PFSK-1 (cell line): Measurements from ENCODE around the gene IFI27. TPM values are rescaled to one million over a fixed set of nuclear protein-coding genes. Genes with fewer than 3 reads are reported as not detected.

Experiments
- FOXP2 ChIP-seq: optimal IDR thresholded peaks from 2 replicates; pipeline ENCODE3; 2011; ENCODE audit warnings: borderline replicate concordance, control low read depth, inconsistent platforms; ENCODE audit not compliant: insufficient read depth; ENCODE audit errors: extremely low read length, extremely low read depth
- POLR2AphosphoS5 ChIP-seq: IDR thresholded peaks from 2 replicates; pipeline ENCODE4 v1.6.1; 2012; ENCODE audit warnings: low read depth, mild to moderate bottlenecking, control low read depth, low read length, moderate library complexity
- SIN3A ChIP-seq: IDR thresholded peaks from 2 replicates; pipeline ENCODE4 v1.6.1; 2012; ENCODE audit warnings: mild to moderate bottlenecking, low read length, moderate library complexity, borderline replicate concordance; ENCODE audit not compliant: insufficient read depth
- TAF1 ChIP-seq: IDR thresholded peaks from 2 replicates; pipeline ENCODE4 v1.6.1; 2012; ENCODE audit warnings: low read length, control low read depth, borderline replicate concordance; ENCODE audit not compliant: insufficient read depth
- polyA plus RNA-seq: library from polyadenylated mRNA; unstranded; fragments of >200 nt; gene quantifications from one replicate; pipeline ENCODE4 v1.2.1, GENCODE V29; 2012; ENCODE audit warnings: low read depth, missing spikeins; ENCODE audit not compliant: insufficient read length
- TF ChIP-seq, protein P1 (sequence below), 2 experiments: IDR thresholded peaks; 2 replicates each; pipeline versions ENCODE4 v1.6.1 to v1.8.0; 2011 to 2012; ENCODE audit warnings: low read depth in 2 of 2, low read length in 2 of 2, control low read depth in 1 of 2, inconsistent platforms in 1 of 2, mild to moderate bottlenecking in 1 of 2, moderate library complexity in 1 of 2; ENCODE audit not compliant: insufficient read depth in 1 of 2

IFI27 gene
- polyA plus RNA-seq = not detected

DNA sequence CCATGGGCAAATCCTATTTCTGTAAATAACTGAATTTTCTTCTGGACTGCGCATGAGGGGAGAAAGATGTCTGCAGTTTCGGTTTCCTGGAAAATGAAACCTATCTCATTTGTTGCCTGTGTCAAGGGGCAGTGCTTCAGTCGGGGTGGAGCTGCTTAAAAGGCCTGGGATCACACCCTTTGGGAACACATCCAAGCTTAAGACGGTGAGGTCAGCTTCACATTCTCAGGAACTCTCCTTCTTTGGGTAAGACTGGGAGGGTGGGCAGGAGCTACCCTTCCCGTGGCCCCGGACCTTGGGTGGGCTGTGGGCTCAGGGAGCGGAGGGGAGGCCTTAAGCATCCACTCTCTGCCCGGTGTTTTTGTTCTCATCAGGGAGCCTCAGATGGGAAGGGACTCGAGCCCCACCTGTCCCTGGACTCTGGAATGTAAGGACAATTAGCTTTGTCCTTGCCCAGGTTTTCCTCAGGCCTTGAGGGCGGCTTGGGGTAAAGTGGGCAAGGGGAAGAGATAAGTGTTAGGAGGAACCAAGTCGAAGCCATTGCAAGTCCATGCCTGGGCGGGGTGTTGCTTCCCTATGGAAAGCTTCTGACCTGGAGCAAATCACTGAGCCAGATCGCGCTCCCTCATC lies at the start of gene IFI27:
Gene IFI27, plus strand, starts transcription at position 185 of the 630 bp plus-strand sequence.
- no peak for TF ChIP-seq POLR2AphosphoS5
- TF ChIP-seq FOXP2 = no peak
- TF ChIP-seq SIN3A = no peak
- TF ChIP-seq, protein P1, sequence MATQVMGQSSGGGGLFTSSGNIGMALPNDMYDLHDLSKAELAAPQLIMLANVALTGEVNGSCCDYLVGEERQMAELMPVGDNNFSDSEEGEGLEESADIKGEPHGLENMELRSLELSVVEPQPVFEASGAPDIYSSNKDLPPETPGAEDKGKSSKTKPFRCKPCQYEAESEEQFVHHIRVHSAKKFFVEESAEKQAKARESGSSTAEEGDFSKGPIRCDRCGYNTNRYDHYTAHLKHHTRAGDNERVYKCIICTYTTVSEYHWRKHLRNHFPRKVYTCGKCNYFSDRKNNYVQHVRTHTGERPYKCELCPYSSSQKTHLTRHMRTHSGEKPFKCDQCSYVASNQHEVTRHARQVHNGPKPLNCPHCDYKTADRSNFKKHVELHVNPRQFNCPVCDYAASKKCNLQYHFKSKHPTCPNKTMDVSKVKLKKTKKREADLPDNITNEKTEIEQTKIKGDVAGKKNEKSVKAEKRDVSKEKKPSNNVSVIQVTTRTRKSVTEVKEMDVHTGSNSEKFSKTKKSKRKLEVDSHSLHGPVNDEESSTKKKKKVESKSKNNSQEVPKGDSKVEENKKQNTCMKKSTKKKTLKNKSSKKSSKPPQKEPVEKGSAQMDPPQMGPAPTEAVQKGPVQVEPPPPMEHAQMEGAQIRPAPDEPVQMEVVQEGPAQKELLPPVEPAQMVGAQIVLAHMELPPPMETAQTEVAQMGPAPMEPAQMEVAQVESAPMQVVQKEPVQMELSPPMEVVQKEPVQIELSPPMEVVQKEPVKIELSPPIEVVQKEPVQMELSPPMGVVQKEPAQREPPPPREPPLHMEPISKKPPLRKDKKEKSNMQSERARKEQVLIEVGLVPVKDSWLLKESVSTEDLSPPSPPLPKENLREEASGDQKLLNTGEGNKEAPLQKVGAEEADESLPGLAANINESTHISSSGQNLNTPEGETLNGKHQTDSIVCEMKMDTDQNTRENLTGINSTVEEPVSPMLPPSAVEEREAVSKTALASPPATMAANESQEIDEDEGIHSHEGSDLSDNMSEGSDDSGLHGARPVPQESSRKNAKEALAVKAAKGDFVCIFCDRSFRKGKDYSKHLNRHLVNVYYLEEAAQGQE (IDR thresholded peaks at IDR 0.05; ENCODE audit: insufficient read depth in 1 of 2, low read depth in 2 of 2, low read length in 2 of 2) = no peak
- no peak for TF ChIP-seq TAF1

DNA sequence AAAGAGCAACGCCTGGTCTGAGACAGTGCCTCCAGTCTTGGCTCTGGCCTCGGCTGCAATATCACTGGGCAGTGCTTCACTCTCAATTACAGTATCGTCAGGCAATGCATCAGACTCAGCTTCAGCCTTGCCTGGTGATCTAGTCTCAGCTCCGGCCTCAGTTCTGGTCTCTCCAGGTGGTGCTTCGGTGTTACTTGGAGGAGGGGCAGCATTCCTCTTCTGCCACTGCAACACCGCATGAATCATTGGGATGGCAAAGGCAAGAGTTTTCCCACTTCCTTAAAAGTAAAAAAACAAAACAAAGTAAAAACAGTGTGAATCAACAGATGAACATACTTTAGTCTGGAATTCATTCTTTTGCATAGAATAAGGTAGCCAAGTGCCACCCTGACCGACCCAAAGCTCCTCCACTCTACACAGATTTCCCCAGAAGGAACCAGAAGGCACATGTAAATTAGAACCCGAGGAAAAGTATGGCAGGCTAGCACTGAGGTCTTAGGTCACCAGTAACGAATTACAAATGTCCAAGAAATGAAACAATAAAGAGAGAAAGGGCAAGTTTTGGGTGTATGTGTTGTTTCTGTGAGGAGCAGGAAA lies 48.1 kb upstream of the IFI27 start:
- TF ChIP-seq POLR2AphosphoS5 = no peak
- TF ChIP-seq TAF1 = no peak
- TF ChIP-seq, protein P1 (IDR thresholded peaks at IDR 0.05; ENCODE audit: insufficient read depth in 1 of 2, low read depth in 2 of 2, low read length in 2 of 2) = no peak
- no peak for TF ChIP-seq FOXP2
- no peak for TF ChIP-seq SIN3A

DNA sequence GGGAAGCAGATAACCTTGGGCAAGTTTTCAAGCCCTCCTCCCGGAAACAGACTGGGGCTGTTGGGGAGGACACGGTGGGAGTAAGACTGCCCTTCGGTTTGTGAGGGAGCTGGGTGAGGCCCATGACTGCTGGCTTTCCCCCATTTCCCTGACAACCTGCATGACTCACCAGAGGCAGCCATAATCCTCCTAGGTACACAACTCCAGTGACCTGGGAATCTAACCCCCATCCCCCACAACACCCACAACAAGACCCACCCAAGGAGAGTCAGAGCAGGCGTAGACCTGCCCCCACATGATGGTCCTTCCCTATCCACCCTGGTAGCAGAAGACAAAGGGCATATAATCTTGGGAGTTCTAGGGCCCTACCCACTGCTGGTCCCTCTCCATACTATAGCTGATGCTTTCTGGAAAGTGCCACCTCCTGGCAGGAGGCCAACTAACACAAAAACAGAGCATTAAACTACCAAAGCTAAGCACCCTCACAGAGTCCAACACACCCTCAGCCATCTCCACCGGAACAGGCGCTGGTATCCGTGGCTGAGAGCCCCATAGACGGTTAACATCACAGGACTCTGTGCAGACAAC lies 44.4 kb upstream of the IFI27 start:
- TF ChIP-seq FOXP2 (no peak), POLR2AphosphoS5 (no peak), SIN3A (no peak), TAF1 (no peak)
- TF ChIP-seq, protein P1 (IDR thresholded peaks at IDR 0.05; ENCODE audit: insufficient read depth in 1 of 2, low read depth in 2 of 2, low read length in 2 of 2) = no peak

DNA sequence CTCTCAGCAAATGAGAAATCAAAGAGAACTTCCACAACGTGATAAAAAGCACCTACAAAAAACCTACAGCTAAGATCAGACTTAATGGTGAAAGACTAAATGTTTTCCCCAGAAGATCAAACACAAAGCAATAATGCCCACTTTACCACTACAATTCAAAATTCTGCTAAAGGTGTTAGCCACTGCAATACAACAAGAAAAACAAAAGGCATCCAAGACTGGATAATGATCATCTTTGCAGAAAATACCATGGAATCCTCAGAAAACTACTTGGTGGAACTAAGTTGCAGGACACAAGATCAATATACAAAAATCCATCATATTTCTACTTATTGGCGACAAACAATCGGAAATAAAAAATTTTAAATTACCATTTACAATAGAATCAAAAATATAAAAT lies 36.0 kb upstream of the IFI27 start:
- TF ChIP-seq, protein P1 (IDR thresholded peaks at IDR 0.05; ENCODE audit: insufficient read depth in 1 of 2, low read depth in 2 of 2, low read length in 2 of 2) = no peak
- TF ChIP-seq POLR2AphosphoS5 (no peak), TAF1 (no peak), FOXP2 (no peak), SIN3A (no peak)
